ENCODE measurements around the gene MRPL51. TPM values are rescaled to one million over a fixed set of nuclear protein-coding genes. Genes with fewer than 3 reads are reported as not detected.

MRPL51 gene
- total and polyA plus RNA-seq, 9 of the 15 experiments (the other 6 are each of a cell fraction or from before 2014, with no cell fraction given) = 127 to 727 (median 208) TPM

GRCh38 chr12:6494258-6494743, 1.2 kb upstream of the MRPL51 start:
- peaks cover 49% of the 10 kb centered on the region for H3K36me3 ChIP-seq (ENCODE audit: control insufficient read depth, insufficient read depth, low read length)
- peak overlapping the region; percentile 88 for H2AFZ ChIP-seq (ENCODE audit: low read depth, low read length)
- no peak for FAIRE-seq
- H3K27ac ChIP-seq (ENCODE audit: extremely low read depth, low read depth, low read length) = peak overlapping the region; percentile 86
- in situ Hi-C loops (cut with MboI) = no loop called here
- POLR2A ChIA-PET = interaction anchor here (1.0 kb wide), 1 partner anchor 187 kb away, joined by 3 read pairs; no protein-coding TSS in a partner anchor
- peaks cover 0 to 15% of the 10 kb centered on the region in 2 experiments; a peak in 3 of 5 replicates for H3K4me1 ChIP-seq (replicated peaks in 1 of 2; ENCODE audit: control insufficient read depth in 2 of 2, insufficient read depth in 2 of 2, low read length in 2 of 2)
- H3K79me2 ChIP-seq (ENCODE audit: control insufficient read depth, insufficient read depth, low read length) = peaks cover 44% of the 10 kb centered on the region
- H3K9ac ChIP-seq (ENCODE audit: insufficient read depth in 1 of 2, low read depth in 2 of 2, low read length in 2 of 2) = peak overlapping the region; percentile 83 to 87
- peak overlapping the region; percentile 50 for H3K4me3 ChIP-seq
- CTCF ChIA-PET (ENCODE audit: low intra/inter-chr PET ratio) = no interaction called here
- BruUV-seq (replicated peaks) = TSS peak; percentile 79
- under 1% methylated on average over 14 of the region's 14 CpGs for WGBS (ENCODE audit: insufficient coverage, low coverage, missing lambda C conversion rate)
- no peaks in the 10 kb centered on the region for H3K9me3 ChIP-seq (replicated peaks; ENCODE audit: control insufficient read depth, insufficient read depth, low read depth, low read length)
- no peaks in the 10 kb centered on the region for H3K9me1 ChIP-seq (ENCODE audit: control insufficient read depth, insufficient read depth, low read length)
- no peaks in the 10 kb centered on the region for H4K20me1 ChIP-seq (replicated peaks; ENCODE audit: control insufficient read depth, insufficient read depth, low read length)
- ATAC-seq = no peak
- DNase-seq (ENCODE audit: extremely low read depth in 1 of 4, low spot score in 3 of 4) = no peak
- no peaks in the 10 kb centered on the region for H3K27me3 ChIP-seq (ENCODE audit: control insufficient read depth in 2 of 2, insufficient read depth in 2 of 2, low read length in 2 of 2)
- intact Hi-C loops (cut with micrococcal nuclease) = loop anchor here (2.0 kb wide), 1 partner anchor 40 kb away; the partner anchor contains the start of gene GAPDH
- H3K4me2 ChIP-seq (ENCODE audit: insufficient read depth, low read length) = peak overlapping the region; percentile 89
- TF ChIP-seq POLR2B (IDR thresholded peaks at IDR 0.05; ENCODE audit: low read depth, partially characterized antibody) (peak; percentile 4), ZNF766 (CRISPR knock-in tag; conservative IDR thresholded peaks at IDR 0.05) (no peak), PKNOX1 (IDR thresholded peaks at IDR 0.05) (peak; percentile 1; the same call in 1 of the 2 replicates), ZBTB2 (IDR thresholded peaks at IDR 0.05) (no peak), NR2C2 (CRISPR knock-in tag; IDR thresholded peaks at IDR 0.05) (0 out of 2 replicates have a peak, but pooled peaks have one; percentile 24), NR2C2 (tag; IDR thresholded peaks at IDR 0.05) (no peak), EP400 (IDR thresholded peaks at IDR 0.05) (peak; percentile 77), HDAC1 (IDR thresholded peaks at IDR 0.05) (0 out of 4 replicates have a peak, but pooled peaks of 1 of the 2 experiments have one; percentile 2), SPI1 (IDR thresholded peaks at IDR 0.05; ENCODE audit: borderline replicate concordance, low read depth, low read length) (no peak), RFX5 (IDR thresholded peaks at IDR 0.05; ENCODE audit: low read depth, low read length) (no peak), ARID1B (IDR thresholded peaks at IDR 0.05) (0 out of 2 replicates have a peak, but pooled peaks have one; percentile 13), ZNF24 (IDR thresholded peaks at IDR 0.05) (peak; percentile 83), MTA1 (IDR thresholded peaks at IDR 0.05; ENCODE audit: borderline replicate concordance) (0 out of 2 replicates have a peak, but pooled peaks have one; percentile 32)
